DMS153 treated with DMSO at 0.1 percent for 48 hours (cell line): ENCODE results near the gene SIRT7.
A peak's percentile ranks its signal among the peaks of the same experiment; 100 is the strongest.

ENCODE experiments used
- DNase-seq: peaks from one replicate; lab custom pipeline; 2025; ENCODE audit not compliant: unreplicated experiment; lab: John Stamatoyannopoulos, UW

SIRT7 gene

DNA sequence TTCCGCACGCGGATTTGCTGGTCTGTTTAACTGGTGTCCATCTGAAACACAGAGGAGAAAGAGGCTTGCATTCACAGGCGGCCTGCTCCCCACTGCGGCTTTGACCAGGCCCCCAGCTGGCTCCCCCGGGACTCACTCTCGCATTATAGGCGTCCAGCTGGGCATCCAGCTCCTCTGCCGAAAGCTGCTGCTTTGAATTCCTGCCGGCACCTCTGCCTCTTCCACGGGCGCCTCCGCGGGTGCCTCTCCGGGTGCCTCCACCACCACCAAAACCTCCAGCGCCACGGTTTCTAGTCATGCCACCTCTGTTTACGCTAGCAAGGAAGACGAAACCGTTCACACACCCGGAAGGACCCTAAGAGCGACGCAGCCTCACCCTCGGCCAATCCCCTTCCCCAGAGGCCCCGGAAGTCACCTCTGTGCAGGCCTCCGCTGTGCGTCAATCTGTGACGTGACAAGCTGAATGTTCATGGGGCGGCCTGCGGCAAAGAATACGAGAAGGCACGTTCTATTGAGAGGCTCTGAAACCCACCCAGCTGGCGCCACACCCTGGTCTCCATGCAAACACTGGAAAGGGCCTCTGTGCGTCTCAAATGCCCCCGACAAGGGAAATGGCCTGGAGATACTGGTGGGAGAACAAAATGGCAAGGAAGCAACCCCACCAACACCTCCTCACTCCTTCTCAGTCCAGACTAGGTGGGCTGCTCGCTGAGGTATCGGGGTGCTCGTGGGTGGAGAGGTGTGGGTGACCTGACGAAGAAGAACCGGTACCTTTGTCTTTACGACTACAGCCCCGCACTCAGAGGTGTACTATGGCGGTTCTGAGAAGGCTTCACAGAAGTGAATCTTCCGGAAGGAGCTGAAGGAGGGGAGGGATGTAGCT is 29.6 kb downstream of the SIRT7 start:
- no peak for DNase-seq

DNA sequence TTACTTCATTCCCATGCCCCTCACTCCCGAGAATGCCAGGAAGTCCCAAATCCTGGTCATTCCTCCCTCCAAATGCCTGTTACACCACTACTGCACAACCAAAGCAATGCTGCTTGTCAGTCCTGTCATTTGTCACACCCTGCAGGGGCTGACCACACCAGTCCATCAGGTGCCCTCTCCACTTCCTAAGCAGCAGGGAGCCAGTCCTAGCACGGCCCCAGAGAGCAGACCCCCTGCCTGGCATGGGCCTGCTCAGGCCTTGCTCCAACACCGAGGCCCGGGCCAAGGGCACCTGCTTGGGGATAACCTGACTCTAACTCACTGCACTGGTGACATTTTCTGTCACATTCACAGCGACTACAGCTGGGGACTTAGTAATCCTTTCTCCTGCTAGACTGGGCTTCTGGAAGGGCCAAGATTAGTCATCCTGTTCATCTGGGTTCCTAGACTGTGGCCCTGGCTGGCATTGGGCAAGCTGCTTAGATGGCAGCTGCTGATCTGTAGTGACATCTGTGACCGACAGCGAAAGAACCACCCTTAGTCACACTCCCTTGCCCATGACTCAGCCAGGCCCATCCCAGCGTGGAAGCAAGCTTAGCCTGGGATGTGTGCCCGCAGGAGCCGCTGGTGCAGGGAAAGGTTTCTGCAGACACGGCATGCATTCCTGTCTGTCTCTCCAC is 32.0 kb downstream of the SIRT7 start:
- DNase-seq: no peak

DNA sequence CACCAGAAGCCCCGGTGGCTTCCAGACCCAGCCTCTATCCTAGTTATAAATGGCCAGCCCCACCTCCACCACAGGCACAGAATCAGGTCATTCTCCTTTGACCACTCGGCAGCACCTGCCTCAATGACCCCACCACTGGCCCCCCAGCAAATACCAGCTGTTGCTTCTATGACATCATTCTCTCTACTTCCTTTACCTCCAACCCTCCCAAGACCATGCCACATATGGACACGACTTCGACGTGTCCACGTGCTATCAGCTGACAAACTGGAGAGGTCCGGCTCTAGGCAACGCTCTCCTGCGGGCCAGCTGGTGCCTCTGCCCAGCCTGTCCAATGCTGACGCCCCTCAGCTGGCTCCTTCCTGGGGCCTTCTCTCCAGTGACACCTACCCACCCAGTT is 32.5 kb downstream of the SIRT7 start:
- no peak for DNase-seq

DNA sequence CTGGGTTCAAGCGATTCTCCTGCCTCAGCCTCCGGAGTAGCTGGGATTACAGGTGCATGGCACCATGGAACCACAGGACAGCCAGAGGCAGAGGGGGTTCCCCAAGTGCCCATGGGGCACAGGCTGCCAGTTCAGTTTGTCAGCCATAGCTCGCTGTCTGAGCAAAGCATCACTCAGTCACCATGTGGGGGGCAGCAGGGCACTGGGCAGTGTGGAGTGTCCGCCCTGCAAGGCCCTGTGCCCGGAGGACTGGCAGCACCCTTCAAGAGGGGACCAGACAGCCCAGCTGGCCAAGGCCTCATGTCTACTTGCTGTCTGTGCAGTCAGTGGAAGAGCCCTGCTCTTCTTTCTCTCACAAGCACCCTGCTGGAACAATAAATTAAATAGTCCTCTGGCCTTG is 33.0 kb downstream of the SIRT7 start:
- DNase-seq: no peak

DNA sequence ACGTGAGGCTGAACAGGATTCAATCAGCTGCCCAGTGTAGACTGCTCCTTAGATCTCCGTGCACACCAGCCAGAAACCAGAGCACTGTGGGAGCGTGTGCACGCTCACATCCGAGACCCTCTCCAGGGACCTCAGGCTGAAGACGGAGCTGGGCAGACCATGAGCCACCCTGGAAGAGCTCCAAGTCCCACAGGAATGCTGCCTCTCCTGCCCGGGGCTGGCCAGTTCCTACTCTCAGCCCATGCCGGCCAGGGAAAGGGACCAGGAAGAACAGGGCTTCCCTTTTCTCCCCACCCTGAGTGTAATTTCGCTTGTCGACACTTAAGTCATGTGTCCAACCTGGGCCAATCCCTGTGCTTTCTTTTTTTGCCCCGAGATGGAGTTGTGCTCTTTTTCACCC is 33.5 kb downstream of the SIRT7 start:
- DNase-seq: no peak

DNA sequence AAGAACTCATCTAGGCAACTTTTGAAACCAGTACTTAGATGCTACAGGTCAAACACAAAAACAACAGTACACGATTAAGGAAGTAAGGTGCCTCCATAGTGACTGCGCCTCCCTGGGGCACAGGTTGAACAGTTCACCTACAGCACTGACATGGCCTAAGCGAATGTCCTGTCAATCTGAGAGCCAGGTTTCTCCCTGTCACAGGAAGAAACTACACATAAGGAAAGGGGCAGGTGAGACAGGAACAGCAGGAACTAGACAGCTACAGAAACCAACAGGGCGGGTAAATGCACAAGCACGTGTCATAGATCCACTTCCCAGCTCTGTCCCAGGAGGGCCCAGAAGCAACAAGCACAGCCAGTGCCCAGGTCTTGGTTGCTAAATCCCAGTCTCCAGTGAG is 38.9 kb downstream of the SIRT7 start:
- no peak for DNase-seq

DNA sequence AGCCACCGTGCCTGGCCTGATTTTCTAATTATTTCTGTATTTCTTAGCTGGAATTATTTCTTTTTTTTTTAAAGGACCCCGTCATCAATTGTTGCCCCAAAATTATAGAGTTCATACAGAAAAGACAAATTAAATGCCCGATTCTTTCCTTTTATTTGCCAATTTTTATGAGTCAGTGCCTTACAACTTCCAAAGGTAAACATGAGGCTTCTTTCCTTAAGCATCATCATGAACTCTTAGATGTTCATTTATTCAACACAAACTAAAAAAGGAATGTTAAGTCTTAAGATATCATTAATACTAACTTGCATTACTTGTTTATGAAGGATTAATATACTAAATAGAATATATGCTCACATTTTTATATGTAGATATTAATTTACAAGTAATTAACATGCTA is 39.7 kb downstream of the SIRT7 start:
- no peak for DNase-seq

DNA sequence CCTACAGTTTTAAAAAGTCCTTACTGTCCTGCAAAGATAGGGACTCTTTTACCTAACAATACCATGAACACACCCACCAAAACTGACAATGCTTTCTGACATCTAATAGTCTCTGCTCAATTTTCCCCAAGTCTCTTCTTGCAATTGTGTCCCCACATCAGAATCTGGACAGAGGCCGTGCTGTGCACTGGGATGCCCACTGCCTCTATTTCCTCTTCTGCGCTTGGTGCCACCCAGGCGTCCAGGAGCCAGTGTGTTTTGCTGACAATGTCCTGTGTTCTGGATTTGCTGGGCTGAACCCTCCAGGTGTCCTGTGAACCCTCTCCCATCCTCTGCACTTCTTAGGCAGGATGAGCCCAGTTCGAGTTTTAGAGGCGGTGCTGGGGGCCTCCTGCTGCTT is 40.4 kb downstream of the SIRT7 start:
- no peak for DNase-seq

DNA sequence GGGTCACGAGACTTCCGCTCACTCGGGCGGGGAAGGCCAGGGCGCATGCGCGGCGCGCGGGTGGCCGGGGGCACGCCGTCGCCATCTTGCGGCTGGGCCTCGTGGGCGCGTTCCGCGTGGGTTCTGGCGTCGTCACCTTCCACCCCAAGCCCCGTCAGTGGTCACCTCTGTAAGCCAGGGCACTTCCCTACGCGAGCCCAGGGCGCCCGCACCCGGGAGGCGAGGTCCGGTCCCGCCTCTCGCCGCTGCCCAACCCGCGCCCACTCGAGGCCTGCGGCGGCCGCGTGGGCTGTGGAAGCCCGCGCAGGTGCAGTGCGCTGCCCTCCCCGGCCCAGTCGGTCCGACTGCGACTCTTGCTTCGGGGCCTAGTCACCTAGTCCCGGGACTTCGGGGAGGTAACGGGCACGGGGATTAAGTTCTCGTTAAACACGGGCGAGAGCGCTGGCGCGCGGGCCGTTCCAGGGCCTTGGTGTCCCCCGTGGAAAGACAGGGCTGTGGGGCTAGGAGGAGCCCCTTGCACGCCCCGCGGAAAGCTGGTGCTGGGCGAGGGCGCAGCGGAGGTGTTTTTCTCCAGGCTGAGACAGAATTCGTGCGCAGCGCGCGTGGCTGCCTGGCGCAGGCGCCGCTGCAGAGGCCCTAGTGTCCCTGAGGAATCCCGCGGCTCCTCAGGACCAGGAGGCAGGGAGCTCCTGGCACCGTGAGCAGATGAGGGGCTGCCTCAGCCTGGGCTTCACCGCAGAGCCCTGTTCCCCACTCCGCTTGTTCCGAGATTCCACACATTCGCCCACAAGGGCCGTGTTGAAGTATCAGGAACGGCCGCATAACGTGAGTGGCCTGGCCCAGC is 46.4 kb downstream of the SIRT7 start:
- DNase-seq: peak; percentile 68

DNA sequence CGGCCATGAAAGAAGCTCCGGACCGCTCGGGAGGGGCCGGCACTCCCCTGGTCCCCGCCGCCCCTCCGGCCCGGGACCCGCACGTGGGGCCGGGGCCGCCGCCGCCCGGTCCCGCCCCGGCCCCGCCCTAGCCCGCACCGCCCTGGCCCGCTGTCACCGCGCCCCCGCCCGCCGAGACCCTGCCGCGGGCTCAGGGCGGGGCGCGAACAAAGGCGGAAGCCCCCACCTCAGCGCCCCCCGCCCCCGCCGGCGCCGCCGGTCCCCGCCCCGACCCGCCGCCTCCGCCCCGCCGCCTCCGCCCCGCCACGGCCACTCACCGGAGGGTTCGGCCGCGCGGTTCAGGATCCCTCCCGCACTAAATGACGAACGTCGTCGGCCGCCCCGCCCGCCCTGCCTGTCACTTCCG is 47.0 kb downstream of the SIRT7 start, which contains the start of gene ARHGDIA:
Gene ARHGDIA, minus strand, starts transcription at position 357 of the 406 bp plus-strand sequence. CDS start 1,407 bp downstream, outside the sequence.
- no peak for DNase-seq

DNA sequence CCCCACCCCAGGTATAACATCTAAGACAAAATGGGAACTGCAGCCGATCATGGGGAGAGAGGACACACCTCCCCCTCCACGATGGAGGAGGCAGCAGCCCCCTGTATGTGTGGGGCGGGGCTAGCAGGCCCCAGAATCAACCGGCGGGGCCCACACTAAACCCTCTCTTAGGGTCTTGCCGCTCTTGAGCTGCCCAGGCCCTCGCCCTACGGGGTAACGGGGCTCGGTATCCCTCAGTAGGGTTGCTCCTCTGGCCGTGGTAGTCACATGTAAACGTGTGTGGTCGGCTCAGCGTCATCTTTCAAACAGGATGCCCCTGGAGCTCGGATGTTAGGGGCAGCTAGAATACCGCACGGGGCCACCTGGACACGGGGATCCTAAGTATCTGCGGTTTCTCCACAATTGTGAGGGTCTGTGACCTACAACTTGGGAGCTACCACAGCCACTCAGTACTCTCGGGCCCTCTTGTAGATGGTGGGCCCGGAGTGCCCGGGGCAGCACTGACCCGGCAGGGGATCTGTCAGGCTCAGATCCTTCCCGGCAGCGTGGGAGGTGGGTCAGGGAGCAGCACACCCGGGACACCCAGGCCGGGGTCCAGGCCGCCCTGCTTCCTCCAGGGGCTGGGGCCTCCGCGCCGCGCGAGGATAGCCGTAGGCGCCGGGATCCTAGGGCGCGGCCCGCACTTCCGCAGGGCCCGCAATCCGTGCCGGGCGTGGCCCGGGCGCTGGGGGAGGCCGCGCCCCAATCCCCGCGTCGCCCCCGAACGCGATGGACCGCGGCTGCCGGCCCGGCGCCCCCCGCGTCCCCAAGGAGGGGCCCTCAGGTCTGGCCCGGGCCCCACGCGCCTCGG is 47.6 kb downstream of the SIRT7 start:
- DNase-seq: no peak

DNA sequence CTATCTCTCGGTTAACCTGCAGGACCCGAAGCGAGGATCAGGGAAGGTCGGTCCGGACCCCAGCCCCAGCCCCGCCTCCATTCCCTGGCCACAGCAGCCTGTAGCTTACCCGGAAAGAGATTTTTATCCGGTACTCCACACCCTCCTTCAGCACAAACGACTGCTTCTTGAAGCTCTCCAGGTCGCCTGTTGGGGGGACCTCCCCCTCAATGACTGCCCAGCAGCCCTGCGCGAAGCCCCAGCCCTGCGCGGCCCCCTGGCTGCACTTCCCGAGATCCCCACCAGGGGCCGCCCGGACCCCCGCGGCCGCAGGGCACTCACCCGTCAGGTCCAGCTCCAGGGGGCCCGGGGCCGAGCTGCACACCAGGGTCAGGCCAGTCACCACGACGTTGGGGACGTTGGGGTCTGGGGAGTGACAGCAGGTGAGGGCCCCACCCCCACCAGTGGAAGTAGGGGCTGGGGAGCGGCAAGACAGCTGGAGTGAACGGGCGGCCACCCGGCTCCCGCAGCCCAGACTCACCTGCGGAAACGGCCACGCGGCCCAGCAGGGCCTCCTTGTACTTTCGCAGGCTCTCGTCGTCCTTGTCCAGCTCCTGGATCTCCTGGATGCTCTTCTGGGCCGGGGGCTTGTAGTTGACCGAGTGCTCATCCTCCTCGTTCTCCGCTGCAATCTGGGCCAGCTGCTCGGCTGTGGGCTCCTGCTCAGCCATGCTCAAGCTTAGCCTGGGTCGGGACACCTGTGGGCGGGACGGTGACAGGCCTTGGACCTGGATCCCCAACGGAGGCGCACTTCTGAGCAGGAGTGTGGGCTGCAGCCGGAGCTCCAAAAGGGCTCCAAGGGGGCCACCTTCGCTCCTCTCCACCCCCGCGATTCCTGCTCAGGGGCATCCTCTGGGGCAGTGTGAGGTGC is 48.5 kb downstream of the SIRT7 start:
- DNase-seq: no peak

DNA sequence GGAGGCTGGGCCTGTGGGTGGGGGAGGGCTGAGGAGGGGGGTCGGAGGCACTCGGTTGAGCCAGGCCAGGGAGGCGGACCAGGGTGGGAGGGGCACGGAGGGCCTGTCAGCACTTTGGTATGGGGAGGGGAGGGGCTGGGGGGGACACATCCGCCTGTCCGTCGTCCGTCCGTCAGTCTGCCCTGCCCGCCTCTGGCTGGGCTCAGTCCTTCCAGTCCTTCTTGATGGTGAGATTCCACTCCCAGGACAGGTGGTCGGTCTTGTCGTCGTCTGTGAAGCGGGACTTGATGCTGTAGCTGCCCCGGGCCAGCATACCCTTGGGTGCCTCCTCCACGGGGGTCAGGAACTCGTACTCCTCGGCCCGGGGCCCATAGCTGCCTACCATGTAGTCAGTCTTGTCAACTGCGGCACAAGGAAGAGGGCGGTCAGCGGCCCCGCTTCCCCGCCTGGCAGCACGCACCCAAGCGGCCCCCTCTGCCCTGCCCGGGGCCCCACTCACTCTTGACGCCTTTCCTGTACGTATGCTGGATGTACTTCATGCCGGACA is 49.2 kb downstream of the SIRT7 start:
- DNase-seq: no peak

DNA sequence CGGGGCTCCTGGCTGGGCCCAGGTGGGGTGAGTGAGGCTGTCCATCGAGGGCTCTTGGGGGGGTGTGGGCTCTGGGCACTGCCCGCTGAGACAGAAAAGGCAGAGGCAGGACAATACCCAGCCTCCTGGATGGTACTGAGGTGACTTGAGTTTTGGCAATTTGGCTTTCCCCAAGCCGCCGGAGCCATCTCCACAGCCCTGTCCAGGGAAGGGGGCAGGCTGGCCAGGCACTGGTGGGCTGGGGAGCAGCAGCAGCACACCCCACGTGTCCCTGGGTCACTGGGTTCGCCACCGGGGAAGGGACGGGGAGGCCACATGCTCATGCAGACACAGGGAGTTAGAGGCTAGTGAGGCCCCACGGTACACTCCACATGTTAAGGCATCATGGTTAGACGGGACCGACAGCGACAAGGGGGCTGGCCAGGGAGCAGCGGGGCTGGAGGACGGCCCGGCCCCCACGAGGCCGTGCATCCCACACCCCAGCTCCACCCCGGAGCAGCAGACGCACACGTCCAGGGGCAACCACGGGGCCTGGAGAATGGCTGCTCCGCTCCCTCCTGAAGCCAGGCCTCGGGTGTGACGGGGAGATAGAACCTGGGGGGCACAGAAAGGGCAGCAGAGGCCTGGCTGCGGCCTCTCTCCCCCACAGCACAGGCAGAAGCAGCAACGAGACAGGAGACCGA is 49.8 kb downstream of the SIRT7 start:
- no peak for DNase-seq

DNA sequence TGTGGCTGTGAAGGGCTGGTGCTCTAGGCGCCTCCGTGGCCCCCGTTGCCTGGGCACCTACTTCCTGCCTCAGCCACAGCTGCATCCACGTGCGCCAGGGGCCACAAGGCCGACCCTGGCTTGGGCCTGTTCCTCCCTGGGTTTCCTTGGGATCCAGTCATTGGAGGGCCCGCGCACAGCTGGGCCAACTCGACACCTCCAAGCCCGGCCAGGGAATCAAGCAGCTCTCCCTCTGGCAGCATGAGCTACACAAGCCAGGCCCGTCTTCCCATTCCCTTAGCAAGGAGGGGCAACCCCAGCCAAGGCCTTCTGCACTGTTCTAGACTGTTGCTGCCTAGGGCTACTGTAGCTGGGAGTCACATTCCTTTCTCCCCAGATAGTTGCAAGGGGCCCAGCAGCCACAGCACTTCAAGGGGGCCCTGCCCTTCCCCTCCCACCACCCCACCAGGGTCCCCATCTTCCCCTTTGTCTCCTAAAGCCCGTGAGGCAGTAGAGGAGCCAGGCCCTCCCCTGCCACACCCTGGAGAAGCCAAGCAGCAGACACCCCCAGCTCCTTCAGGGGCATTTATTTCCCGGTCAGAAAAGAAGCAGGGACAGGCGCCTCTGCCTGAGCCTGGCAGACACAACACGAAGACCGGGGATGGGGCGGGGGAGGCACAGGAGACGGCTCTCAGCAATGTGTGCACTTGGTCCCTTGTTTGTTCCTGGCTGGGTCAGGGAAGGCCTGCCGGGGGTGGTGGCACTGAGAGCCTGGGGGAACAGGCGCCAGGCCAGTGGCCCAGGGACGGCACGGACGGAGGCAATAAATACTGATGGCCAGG is 50.6 kb downstream of the SIRT7 start:
- DNase-seq: no peak

DNA sequence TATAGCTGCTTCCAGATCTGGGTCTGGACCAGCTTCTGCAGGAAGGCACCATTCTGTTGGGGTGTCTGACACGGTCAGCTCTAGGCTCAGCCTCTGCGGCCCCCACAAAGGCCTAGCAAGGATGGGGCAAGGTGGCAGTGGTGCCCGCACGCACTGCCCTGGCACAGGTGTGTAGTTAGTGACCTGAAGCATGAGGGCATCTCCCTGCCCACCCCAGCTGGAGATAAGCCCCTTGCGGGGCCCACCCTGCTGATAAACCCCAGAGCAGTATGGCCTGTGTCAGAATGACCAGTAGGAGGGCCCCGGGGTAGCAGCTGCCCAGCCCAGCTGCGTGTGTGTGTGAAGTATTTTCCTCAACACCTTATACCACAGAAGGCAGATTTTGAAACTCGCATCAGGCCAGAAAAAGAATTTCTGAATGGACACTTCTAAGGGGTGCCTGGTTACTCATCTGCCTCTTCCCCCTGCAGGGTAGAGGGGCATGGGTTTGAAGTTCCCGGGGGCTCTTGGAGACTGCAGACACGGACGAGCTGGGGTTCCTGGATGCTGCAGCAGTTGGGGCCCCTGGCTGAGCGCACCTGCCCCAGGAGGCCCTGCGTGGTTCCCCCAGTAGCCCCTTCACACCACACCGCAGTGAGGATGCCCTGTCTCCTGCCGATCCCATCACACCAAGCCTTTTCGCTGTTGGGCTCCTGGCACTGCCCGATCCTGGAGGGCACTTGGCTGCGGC is 51.4 kb downstream of the SIRT7 start:
- DNase-seq: no peak
